ENCODE results near the gene PLCXD1.
"Not testable (repeated sequence)": the region's sequence is repeated elsewhere in the genome, so short reads cannot be mapped to it uniquely, and the experiment has no call there.

Gene PLCXD1

DNA sequence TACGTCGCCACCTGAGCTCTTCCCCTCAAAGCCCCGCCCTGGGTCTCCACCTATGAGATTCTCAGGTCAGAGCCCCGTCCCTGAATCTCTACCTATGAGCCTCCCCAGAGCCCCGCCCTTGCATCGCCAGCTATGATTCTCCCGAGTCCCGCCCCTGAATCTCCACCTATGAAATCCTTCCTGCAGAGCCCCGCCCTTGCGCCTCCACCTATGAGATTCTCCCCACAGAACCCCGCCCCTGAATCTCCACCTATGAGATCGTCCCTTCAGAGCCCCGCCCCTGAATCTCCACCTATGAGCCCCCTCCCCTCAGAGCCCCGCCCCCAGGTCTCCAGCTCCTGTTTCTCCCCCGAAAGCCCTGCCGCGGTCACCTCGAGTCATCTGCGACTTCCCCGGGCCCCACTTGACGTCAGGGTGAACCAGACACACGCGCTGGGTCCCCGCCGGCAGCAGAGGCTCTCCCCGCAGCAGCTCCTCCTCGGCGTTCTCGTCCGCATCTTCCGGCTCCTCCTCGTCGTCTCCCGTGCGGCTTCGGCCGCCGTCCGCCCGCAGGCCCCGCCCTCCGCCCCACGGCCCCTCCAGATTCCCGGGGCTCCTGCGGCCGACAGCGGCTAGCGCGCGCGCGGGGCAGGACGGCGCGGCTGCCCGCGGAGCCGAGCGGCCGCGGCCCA, 37.0 kb downstream of the PLCXD1 start:
- DNase-seq, result peak; percentile 94

GRCh38 chrX:318739-319578, 37.8 kb downstream of the PLCXD1 start, which contains the start of gene GTPBP6:
TSS of gene GTPBP6 (minus strand) at chrX:318796. CDS start at chrX:318787, 9 bp downstream.
- DNase-seq, result peak; percentile 96

- peak; percentile 52 for DNase-seq
Measured at GRCh38 chrX:319579-320125, 38.5 kb downstream of the PLCXD1 start.

GRCh38 chrX:320126-320783, 39.1 kb downstream of the PLCXD1 start:
- peak; percentile 38 for DNase-seq

GRCh38 chrX:323721-324628, 42.8 kb downstream of the PLCXD1 start:
- no peak for DNase-seq

DNA sequence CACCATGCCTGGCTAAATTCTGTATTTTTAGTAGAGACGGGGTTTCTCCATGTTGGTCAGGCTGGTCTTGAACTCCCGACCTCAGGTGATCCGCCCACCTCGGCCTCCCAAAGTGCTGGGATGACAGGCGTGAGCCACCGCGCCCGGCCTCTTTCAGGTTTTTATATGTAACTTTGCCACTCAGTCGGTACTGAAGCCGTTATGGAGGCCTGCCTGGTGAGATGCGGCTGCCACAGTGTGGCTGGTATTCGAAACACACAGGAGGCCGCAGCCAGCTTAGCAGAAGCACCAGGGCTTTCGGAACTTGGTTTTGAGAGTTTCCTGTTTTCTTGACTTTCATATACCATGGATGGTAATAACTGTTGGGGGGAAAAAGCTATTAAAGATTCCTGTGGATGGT, 43.5 kb downstream of the PLCXD1 start:
- not testable (repeated sequence) for DNase-seq

- DNase-seq, result no peak
Measured at GRCh38 chrX:327660-328126, 46.5 kb downstream of the PLCXD1 start.

GRCh38 chrX:329291-329910, 48.2 kb downstream of the PLCXD1 start:
- DNase-seq, result no peak

DNA sequence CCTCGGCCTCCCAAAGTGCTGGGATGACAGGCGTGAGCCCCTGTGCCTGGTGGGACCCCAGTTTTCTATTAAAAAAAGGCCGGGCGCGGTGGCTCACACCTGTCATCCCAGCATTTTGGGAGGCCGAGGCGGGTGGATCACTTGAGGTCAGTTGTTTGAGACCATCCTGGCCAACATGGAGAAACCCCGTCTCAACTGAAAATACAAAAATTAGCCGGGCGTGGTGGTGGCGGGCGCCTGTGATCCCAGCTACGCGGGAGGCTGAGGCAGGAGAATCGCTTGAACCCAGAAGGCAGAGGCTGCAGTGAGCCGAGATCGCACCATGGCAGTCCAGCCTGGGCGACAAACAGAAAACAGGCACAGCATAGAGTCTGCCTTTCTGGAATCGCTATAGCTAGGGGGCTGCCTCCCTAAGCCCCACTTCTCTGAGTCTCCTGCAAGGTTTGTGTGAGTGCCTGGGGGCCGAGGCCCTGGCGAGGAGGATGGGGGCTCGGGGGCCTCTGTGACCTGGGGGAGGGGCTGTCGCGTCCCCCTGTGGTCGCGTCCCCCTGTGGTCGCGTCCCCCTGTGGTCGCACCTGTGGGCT, 49.1 kb downstream of the PLCXD1 start:
- DNase-seq, result not testable (repeated sequence)

GRCh38 chrX:330726-331150, 49.6 kb downstream of the PLCXD1 start:
- no peak for DNase-seq

DNA sequence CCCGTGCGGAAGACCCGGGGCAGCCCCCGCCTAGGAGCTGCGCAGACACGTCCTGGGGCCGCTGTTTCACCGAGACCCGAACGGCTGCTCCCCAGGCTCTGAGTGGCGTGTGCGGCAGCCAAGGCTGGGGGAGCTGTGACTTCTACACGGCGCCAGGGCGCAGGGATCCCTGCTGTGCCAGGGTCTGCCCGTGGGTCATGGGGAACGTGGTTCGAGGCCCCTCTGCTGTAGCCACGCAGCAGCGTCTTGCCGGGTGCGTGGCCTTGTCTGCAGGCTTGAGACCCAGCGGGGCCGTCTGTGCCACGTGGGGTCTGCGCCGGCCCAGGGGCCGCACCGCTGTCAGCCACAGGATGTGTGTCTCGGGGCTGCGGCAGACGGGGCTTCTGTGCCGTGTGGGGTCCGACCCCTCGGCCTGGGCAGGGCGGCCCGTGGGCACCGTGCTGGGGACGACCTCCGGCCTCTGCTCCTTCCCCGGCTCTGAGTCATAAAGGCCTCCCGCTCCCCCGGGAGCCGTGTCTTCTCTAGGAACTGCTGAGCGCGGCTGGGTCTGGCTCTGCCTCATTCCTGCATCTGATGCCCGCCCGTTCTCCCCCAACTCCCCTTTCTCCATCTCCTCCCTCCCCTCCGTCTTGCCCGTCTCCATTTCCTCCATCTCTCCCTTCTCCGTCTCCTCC, 50.1 kb downstream of the PLCXD1 start:
- no peak for DNase-seq

- no peak for DNase-seq
Measured at GRCh38 chrX:331825-332495, 50.8 kb downstream of the PLCXD1 start.

DNA sequence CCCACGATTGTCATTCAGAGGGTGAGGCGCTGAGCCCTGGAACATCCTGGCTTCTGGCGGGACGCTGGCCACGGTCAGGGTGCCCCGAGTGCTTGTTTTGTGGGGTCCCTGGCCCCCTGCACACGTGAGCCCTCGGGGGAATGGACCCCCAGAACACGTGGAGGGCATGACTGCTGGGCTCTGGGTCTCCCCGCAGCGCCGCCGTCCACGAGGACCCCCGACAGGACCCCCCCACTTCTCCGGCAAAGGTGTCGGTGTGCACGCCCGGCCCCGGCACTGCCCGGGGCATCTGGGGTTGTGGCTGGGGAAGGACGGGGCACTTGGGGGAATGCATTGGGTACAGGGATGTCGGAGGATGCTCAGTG, 51.3 kb downstream of the PLCXD1 start:
- no peak for DNase-seq

DNA sequence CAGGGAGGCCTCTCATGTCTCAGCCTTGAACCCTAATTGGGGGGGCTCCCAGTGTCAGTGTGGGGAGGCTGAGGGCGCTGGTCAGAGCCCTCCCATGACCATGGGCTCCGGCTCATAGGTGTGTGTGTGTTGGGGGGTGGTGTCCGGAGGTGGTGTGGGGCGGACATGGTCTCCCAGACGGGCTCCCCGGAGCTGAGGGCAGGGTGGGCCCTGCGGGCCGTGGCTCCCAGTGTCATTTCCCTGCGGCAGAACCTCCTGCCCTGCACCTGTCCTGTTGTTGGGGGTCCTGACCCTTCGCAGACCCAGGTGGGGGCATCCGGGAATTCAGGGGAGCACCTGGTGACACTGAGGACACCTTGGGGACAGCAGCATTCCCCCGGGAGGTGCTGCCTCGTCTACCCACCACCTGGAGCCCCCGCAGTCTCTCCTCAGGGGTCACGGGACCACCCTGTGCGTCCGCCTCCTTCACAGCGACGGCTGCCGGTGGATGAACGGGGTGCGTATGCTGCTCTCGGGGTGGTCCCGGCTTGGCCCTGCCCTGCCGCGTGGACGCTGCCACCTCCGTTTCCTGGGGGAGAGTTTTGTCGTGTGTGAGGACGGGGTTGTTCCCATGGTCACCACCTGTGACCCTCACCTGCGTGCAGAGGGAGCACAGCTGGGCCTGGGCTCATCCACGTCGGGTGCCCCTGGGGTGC, 51.9 kb downstream of the PLCXD1 start:
- no peak for DNase-seq

DNA sequence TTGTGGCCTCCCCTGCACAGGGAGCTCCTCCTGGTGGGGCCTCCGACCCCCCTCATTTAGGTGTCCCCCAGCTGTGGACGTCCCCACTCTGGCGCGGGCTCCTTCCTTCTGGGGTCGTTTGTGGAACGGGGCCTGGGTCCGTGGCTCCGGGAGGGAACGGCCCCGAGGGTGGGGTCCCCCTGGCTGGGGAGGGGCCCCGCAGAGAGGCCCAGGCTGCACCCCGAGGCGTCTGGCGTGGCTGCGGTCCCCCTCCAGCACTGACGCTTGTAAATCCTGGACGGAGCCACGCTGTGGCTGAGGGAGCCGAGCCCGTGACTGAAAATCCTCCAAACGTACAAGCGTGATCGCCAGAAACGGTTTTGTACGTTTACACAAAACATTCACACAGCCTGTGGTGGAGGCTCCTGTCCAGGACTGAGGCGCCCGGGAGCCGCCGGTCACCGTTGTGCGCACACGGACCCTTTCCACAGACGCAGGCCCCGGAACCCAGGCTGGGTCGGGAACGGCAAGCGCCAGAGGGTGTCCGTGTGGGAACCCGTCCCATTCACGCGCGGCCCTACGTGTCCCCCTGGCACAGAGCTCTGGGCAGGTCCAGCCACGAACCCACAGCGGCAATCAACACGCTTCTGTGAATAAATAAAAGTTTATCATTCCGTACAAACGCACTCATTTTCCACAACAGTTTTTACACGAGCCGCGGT, 52.6 kb downstream of the PLCXD1 start:
- DNase-seq, result no peak

GRCh38 chrX:334331-334891, 53.2 kb downstream of the PLCXD1 start:
- DNase-seq, result no peak

- no peak for DNase-seq
Measured at GRCh38 chrX:334971-335757, 54.0 kb downstream of the PLCXD1 start.

- DNase-seq, result no peak
Measured at GRCh38 chrX:335758-336155, 54.6 kb downstream of the PLCXD1 start.
